Measurements from ENCODE around the gene RHOB. TPM values are rescaled to one million over a fixed set of nuclear protein-coding genes. Genes with fewer than 3 reads are reported as not detected.

Gene RHOB
- total RNA-seq, 4 donors from 2014 or later: 1,174 to 1,482 (median 1,322) TPM

- no peak for TF ChIP-seq POLR2A (IDR thresholded peaks at IDR 0.05)
- no peak for TF ChIP-seq CTCF (IDR thresholded peaks at IDR 0.05)
- TF ChIP-seq EP300 (IDR thresholded peaks at IDR 0.05): no peak
- no peak for TF ChIP-seq POLR2AphosphoS5 (IDR thresholded peaks at IDR 0.05)
- ATAC-seq: no peak
- H3K36me3 ChIP-seq: no peaks in the 10 kb centered on the region
- no peak overlapping the region for H3K27ac ChIP-seq
- no peaks in the 10 kb centered on the region for H3K9me3 ChIP-seq
- no peak overlapping the region for H3K4me3 ChIP-seq
- 88 to 100% methylated on average over 1 of the region's 1 CpG for WGBS, 2 donors (ENCODE audit: low coverage in 1 of 2)
- no peaks in the 10 kb centered on the region for H3K27me3 ChIP-seq
- H3K4me1 ChIP-seq: no peaks in the 10 kb centered on the region
These were observed 29.6 kb downstream of the RHOB start for GRCh38 chr2:20476481-20476880.

GRCh38 chr2:20476950-20477349 lies 30.1 kb downstream of the RHOB start:
- H3K9me3 ChIP-seq: no peaks in the 10 kb centered on the region
- H3K36me3 ChIP-seq: no peaks in the 10 kb centered on the region
- H3K4me3 ChIP-seq: no peak overlapping the region
- TF ChIP-seq POLR2AphosphoS5 (IDR thresholded peaks at IDR 0.05) (no peak), EP300 (IDR thresholded peaks at IDR 0.05) (no peak), CTCF (IDR thresholded peaks at IDR 0.05) (no peak), POLR2A (IDR thresholded peaks at IDR 0.05) (no peak)
- H3K4me1 ChIP-seq: peaks cover 0 to 1% (median 1%) of the 10 kb centered on the region in 3 donors
- ATAC-seq: no peak
- no peak overlapping the region for H3K27ac ChIP-seq
- WGBS, 2 donors (ENCODE audit: low coverage in 1 of 2): 76 to 77% methylated on average over 2 to 5 of the region's 7 CpGs
- H3K27me3 ChIP-seq: no peaks in the 10 kb centered on the region

GRCh38 chr2:20478961-20479360 lies 32.1 kb downstream of the RHOB start:
- Histone ChIP-seq H3K4me1 (peaks cover 0 to 22% (median 11%) of the 10 kb centered on the region in 3 donors), H3K36me3 (no peaks in the 10 kb centered on the region), H3K4me3 (no peak overlapping the region), H3K9me3 (no peaks in the 10 kb centered on the region), H3K27me3 (no peaks in the 10 kb centered on the region), H3K27ac (no peak overlapping the region)
- ATAC-seq: no peak
- WGBS, 2 donors (ENCODE audit: low coverage in 1 of 2): 90% methylated on average over 3 of the region's 7 CpGs; no CpG with 5 or more reads in 1 of the 2 donors
- no peak for TF ChIP-seq EP300 (IDR thresholded peaks at IDR 0.05)
- TF ChIP-seq POLR2AphosphoS5 (IDR thresholded peaks at IDR 0.05): no peak
- TF ChIP-seq CTCF (IDR thresholded peaks at IDR 0.05): no peak

- H3K27me3 ChIP-seq: no peaks in the 10 kb centered on the region
- no peak overlapping the region for H3K4me3 ChIP-seq
- no peaks in the 10 kb centered on the region for H3K9me3 ChIP-seq
- H3K4me1 ChIP-seq: peaks cover 0 to 30% (median 17%) of the 10 kb centered on the region in 3 donors
- WGBS, 2 donors (ENCODE audit: low coverage in 1 of 2): 96% methylated on average over 4 of the region's 9 CpGs; no CpG with 5 or more reads in 1 of the 2 donors
- no peaks in the 10 kb centered on the region for H3K36me3 ChIP-seq
- ATAC-seq: no peak
- TF ChIP-seq CTCF (IDR thresholded peaks at IDR 0.05) (no peak), POLR2A (IDR thresholded peaks at IDR 0.05) (no peak), EP300 (IDR thresholded peaks at IDR 0.05) (no peak), POLR2AphosphoS5 (IDR thresholded peaks at IDR 0.05) (no peak)
- no peak overlapping the region for H3K27ac ChIP-seq
These were observed 33.0 kb downstream of the RHOB start for GRCh38 chr2:20479835-20480234.

GRCh38 chr2:20480913-20481312 lies 34.0 kb downstream of the RHOB start:
- Histone ChIP-seq H3K27ac (no peak overlapping the region), H3K27me3 (no peaks in the 10 kb centered on the region), H3K36me3 (no peaks in the 10 kb centered on the region), H3K4me1 (peaks cover 0 to 41% (median 17%) of the 10 kb centered on the region in 3 donors), H3K9me3 (no peaks in the 10 kb centered on the region), H3K4me3 (no peak overlapping the region)
- no peak for ATAC-seq
- TF ChIP-seq CTCF (IDR thresholded peaks at IDR 0.05) (no peak), POLR2AphosphoS5 (IDR thresholded peaks at IDR 0.05) (no peak), POLR2A (IDR thresholded peaks at IDR 0.05) (no peak), EP300 (IDR thresholded peaks at IDR 0.05) (no peak)
- WGBS, 2 donors (ENCODE audit: low coverage in 1 of 2): 50 to 65% methylated on average over 2 to 4 of the region's 4 CpGs
